Ishikawa (cell line): Measurements from ENCODE around the gene FCHO1.
A peak's percentile ranks its signal among the peaks of the same experiment; 100 is the strongest.

ENCODE experiments used
- CEBPB ChIP-seq: IDR thresholded peaks from 2 replicates; pipeline ENCODE4 v1.6.1; 2012
- CREB1 ChIP-seq: IDR thresholded peaks from 2 replicates; pipeline ENCODE4 v1.6.1; 2012; ENCODE audit warnings: low read depth
- EGR1 ChIP-seq: IDR thresholded peaks from 2 replicates; pipeline ENCODE4 v1.6.1; 2012
- EP300 ChIP-seq: IDR thresholded peaks from 2 replicates; pipeline ENCODE4 v1.6.1; 2012; ENCODE audit warnings: borderline replicate concordance
- FOXM1 ChIP-seq: IDR thresholded peaks from 2 replicates; pipeline ENCODE4 v1.6.1; 2012; ENCODE audit warnings: low read depth, borderline replicate concordance
- MAX ChIP-seq: IDR thresholded peaks from 2 replicates; pipeline ENCODE4 v1.6.1; 2012
- NFIC ChIP-seq: IDR thresholded peaks from 2 replicates; pipeline ENCODE4 v1.6.1; 2012
- RAD21 ChIP-seq: IDR thresholded peaks from 2 replicates; pipeline ENCODE4 v1.6.1; 2012; ENCODE audit warnings: low read depth
- TAF1 ChIP-seq: IDR thresholded peaks from 2 replicates; pipeline ENCODE4 v1.6.1; 2012; ENCODE audit warnings: low read depth, mild to moderate bottlenecking
- TCF12 ChIP-seq: IDR thresholded peaks from 2 replicates; pipeline ENCODE4 v1.6.1; 2012; ENCODE audit warnings: low read depth
- TEAD4 ChIP-seq: IDR thresholded peaks from 2 replicates; pipeline ENCODE4 v1.6.1; 2012
- YY1 ChIP-seq: IDR thresholded peaks from 2 replicates; pipeline ENCODE4 v1.6.1; 2012; ENCODE audit warnings: low read depth
- ZBTB7A ChIP-seq: IDR thresholded peaks from 2 replicates; pipeline ENCODE4 v1.6.1; 2012; ENCODE audit warnings: low read depth
- TF ChIP-seq, protein P1 (sequence below): IDR thresholded peaks from 2 replicates; pipeline ENCODE4 v1.6.1; 2012
- TF ChIP-seq, protein P2 (sequence below): IDR thresholded peaks from 2 replicates; pipeline ENCODE4 v1.6.1; 2012; ENCODE audit warnings: low read depth, mild to moderate bottlenecking

The FCHO1 gene

DNA sequence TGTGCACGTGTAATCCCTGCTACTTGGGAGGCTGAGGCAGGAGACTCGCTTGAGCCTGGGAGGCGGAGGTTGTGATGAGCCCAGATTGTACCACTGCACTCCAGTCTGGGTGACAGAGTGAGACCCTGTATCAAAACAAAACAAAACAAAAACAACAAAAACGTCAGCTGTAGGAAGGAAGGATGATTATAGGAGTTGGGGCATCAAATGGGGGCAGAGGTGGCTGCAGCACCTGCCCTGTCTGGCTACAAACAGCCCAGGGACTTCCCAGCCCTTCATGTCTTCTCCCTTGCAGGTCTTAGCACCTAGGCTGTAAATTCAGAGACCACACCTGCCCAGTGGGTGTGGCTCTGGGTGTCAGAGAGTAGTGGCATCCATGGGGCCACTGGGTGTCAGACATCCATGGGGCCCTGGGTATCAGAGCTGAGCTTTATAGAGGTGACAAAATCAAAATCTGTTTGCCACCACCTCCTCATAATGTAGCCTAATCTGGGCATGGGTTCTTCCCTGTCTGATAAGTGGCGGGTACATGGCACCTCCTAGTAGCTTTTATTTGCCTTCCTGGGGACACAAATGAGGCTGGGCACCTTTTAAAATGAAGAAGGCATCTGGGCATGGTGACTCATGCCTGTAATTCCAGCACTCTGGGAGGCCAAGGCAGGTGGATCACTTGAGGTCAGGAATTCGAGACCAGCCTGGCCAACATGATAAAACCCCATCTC lies 38.9 kb downstream of the FCHO1 start:
- TF ChIP-seq TEAD4 (no peak), TCF12 (no peak), FOXM1 (no peak), EP300 (no peak), YY1 (no peak), EGR1 (no peak)
- TF ChIP-seq, protein P1, sequence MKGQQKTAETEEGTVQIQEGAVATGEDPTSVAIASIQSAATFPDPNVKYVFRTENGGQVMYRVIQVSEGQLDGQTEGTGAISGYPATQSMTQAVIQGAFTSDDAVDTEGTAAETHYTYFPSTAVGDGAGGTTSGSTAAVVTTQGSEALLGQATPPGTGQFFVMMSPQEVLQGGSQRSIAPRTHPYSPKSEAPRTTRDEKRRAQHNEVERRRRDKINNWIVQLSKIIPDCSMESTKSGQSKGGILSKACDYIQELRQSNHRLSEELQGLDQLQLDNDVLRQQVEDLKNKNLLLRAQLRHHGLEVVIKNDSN, result no peak

DNA sequence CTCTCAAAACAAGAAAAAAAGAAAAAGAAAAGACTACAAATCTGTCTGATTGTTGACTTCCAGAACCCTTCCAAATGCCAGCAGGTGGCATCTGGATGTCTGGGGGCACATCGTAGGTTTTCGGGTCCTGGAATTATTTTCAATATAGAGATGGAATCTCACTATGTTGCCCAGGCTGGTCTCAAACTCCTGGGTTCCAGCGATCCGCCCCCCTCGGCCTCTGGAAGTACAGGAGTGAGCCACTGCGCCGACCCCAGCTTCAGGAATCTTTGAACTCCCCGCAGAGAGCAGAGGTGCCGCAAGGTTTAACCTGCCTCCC lies 43.1 kb downstream of the FCHO1 start:
- TF ChIP-seq TAF1, result no peak
- no peak; the same call in 1 of the 2 replicates for TF ChIP-seq RAD21
- TF ChIP-seq EP300, result no peak
- no peak for TF ChIP-seq CREB1
- no peak for TF ChIP-seq MAX
- no peak for TF ChIP-seq ZBTB7A
- TF ChIP-seq YY1, result no peak
- TF ChIP-seq, protein P2, sequence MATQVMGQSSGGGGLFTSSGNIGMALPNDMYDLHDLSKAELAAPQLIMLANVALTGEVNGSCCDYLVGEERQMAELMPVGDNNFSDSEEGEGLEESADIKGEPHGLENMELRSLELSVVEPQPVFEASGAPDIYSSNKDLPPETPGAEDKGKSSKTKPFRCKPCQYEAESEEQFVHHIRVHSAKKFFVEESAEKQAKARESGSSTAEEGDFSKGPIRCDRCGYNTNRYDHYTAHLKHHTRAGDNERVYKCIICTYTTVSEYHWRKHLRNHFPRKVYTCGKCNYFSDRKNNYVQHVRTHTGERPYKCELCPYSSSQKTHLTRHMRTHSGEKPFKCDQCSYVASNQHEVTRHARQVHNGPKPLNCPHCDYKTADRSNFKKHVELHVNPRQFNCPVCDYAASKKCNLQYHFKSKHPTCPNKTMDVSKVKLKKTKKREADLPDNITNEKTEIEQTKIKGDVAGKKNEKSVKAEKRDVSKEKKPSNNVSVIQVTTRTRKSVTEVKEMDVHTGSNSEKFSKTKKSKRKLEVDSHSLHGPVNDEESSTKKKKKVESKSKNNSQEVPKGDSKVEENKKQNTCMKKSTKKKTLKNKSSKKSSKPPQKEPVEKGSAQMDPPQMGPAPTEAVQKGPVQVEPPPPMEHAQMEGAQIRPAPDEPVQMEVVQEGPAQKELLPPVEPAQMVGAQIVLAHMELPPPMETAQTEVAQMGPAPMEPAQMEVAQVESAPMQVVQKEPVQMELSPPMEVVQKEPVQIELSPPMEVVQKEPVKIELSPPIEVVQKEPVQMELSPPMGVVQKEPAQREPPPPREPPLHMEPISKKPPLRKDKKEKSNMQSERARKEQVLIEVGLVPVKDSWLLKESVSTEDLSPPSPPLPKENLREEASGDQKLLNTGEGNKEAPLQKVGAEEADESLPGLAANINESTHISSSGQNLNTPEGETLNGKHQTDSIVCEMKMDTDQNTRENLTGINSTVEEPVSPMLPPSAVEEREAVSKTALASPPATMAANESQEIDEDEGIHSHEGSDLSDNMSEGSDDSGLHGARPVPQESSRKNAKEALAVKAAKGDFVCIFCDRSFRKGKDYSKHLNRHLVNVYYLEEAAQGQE, result no peak
- no peak for TF ChIP-seq EGR1
- TF ChIP-seq TCF12, result no peak
- TF ChIP-seq, protein P1, result no peak
- TF ChIP-seq NFIC, result no peak
- TF ChIP-seq FOXM1, result no peak
- no peak for TF ChIP-seq CEBPB
- no peak for TF ChIP-seq TEAD4

DNA sequence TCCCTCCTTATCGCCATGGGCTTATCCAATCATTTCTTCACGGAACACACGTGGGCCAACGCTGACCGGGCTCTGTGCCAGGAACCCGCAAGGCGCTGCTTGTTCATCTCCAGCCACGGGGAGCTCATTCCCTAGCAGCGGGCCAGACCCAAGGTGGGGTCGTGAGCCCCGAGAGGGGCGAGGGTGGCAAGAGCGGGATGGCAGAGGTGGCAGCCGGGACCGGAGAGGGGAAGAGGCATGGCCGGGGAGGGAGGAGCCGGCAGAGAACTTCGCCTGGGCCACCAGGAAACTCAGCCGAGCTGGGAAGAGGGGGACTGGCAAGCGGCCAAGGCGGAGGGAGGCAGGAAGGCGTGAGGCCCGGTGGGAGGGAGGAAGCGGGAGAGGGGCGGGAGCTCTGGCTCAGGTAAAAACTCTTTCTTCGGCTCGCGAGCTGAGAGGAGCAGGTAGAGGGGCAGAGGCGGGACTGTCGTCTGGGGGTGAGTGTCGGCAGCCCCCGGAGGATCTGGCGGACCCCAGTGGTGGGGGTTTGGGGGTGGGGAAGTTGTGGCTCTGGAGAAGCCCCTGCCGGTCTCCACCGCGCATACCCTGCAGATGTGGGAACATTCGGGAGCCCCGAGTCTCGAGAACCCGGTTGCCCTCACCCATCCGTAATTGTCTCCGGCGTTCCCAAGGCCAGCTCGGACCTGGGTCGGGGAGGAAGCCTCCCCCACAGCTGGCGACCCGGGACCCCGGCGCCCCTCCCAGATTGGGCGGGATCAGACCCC lies 43.6 kb downstream of the FCHO1 start, which contains the start of gene B3GNT3:
B3GNT3 (plus strand) TSS at position 408 of the 764 bp plus-strand sequence. CDS start 12,670 bp downstream, outside the sequence.
- TF ChIP-seq FOXM1, result no peak
- TF ChIP-seq YY1, result peak; percentile 53; the same call in 1 of the 2 replicates
- TF ChIP-seq RAD21, result no peak
- TF ChIP-seq TCF12, result peak; percentile 57; the same call in 1 of the 2 replicates
- TF ChIP-seq, protein P2, result no peak
- TF ChIP-seq EGR1, result no peak
- TF ChIP-seq ZBTB7A, result peak; percentile 63; the same call in 1 of the 2 replicates
- TF ChIP-seq CEBPB, result no peak
- peak; percentile 74 for TF ChIP-seq MAX
- TF ChIP-seq, protein P1, result peak; percentile 69
- TF ChIP-seq TEAD4, result no peak; the same call in 1 of the 2 replicates
- TF ChIP-seq CREB1, result no peak
- TF ChIP-seq EP300, result peak; percentile 47; the same call in 1 of the 2 replicates
- peak; percentile 97 for TF ChIP-seq NFIC
- TF ChIP-seq TAF1, result peak; percentile 71; the same call in 1 of the 2 replicates

- TF ChIP-seq EGR1 (no peak), NFIC (no peak; the same call in 1 of the 2 replicates), TCF12 (no peak), YY1 (no peak), FOXM1 (no peak), CEBPB (no peak), EP300 (no peak), TEAD4 (0 out of 2 replicates have a peak, but pooled peaks have one; percentile 17), MAX (0 out of 2 replicates have a peak, but pooled peaks have one; percentile 27), ZBTB7A (no peak)
- TF ChIP-seq, protein P2, result no peak
These were observed 44.2 kb downstream of the FCHO1 start for GRCh38 chr19:17795495-17795856.
